GM23338 (cell line): ENCODE measurements around the gene KCNT1. TPM values are rescaled to one million over a fixed set of nuclear protein-coding genes. Genes with fewer than 3 reads are reported as not detected.

Source experiments
- ATAC-seq: fragments of 200-7000 bp; cut with Tn5 transposase; 3 replicates; pipeline ENCODE4 v1.9.1; 2020
- DNase-seq: peaks from one replicate; pipeline ENCODE4 v3.0.0-alpha.2; 2015; ENCODE audit warnings: low spot score
- H2AFZ ChIP-seq: fragments of 200-600 bp; sonication (generic); 2 replicates; pipeline ENCODE4 v1.8.0; 2016; ENCODE audit warnings: antibody characterized with exemption, mild to moderate bottlenecking, moderate library complexity
- H3F3A ChIP-seq: fragments of 200-600 bp; sonication (generic); replicated peaks from 2 replicates; pipeline ENCODE4 v1.8.0; 2017; ENCODE audit warnings: antibody characterized with exemption, mixed run types, low read depth
- H3K27ac ChIP-seq: fragments of 200-600 bp; sonication (generic); 2 replicates; pipeline ENCODE4 v1.6.1; 2016; ENCODE audit warnings: low read depth
- H3K27me3 ChIP-seq: fragments of 200-600 bp; sonication (generic); 2 replicates; pipeline ENCODE4 v1.8.0; 2016; ENCODE audit warnings: mild to moderate bottlenecking, mixed run types, moderate library complexity; ENCODE audit not compliant: insufficient read depth
- H3K36me3 ChIP-seq: fragments of 200-600 bp; sonication (generic); 2 replicates; pipeline ENCODE4 v1.8.0; 2016; ENCODE audit warnings: mild to moderate bottlenecking; ENCODE audit not compliant: insufficient read depth
- H3K4me1 ChIP-seq: fragments of 200-600 bp; sonication (generic); 2 replicates; pipeline ENCODE4 v1.8.0; 2016; ENCODE audit warnings: mild to moderate bottlenecking, moderate library complexity; ENCODE audit not compliant: insufficient read depth
- H3K4me2 ChIP-seq: fragments of 200-600 bp; sonication (generic); 2 replicates; pipeline ENCODE4 v1.7.1; 2017; ENCODE audit warnings: mixed run types
- H3K4me3 ChIP-seq: fragments of 200-600 bp; sonication (generic); 2 replicates; pipeline ENCODE4 v1.6.1; 2016; ENCODE audit warnings: mixed run types
- H3K79me2 ChIP-seq: fragments of 200-600 bp; sonication (generic); replicated peaks from 2 replicates; pipeline ENCODE4 v1.8.0; 2017; ENCODE audit warnings: mild to moderate bottlenecking; ENCODE audit not compliant: insufficient read depth
- H3K9me2 ChIP-seq: fragments of 200-600 bp; sonication (generic); 2 replicates; pipeline ENCODE4 v1.8.0; 2017; ENCODE audit not compliant: insufficient read depth
- H4K20me1 ChIP-seq: fragments of 200-600 bp; sonication (generic); replicated peaks from 2 replicates; pipeline ENCODE4 v1.8.0; 2017; ENCODE audit warnings: mild to moderate bottlenecking; ENCODE audit not compliant: insufficient read depth
- H3K27ac Mint-ChIP-seq: 2 replicates; pipeline ENCODE4 v1.8.0; 2020; ENCODE audit warnings: inconsistent platforms, mild to moderate bottlenecking, moderate library complexity, mixed read lengths
- H3K27me3 Mint-ChIP-seq: 3 replicates; pipeline ENCODE4 v1.8.0; 2022; ENCODE audit warnings: low read depth, mild to moderate bottlenecking, moderate library complexity, mixed read lengths, inconsistent platforms; ENCODE audit not compliant: insufficient read depth, poor library complexity
- H3K36me3 Mint-ChIP-seq: 3 replicates; pipeline ENCODE4 v1.8.0; 2021; ENCODE audit warnings: low read depth, mild to moderate bottlenecking, inconsistent platforms, moderate library complexity, mixed read lengths
- H3K4me1 Mint-ChIP-seq: 3 replicates; pipeline ENCODE4 v1.8.0; 2020; ENCODE audit warnings: mild to moderate bottlenecking, inconsistent platforms, mixed read lengths
- H3K4me3 Mint-ChIP-seq: 3 replicates; pipeline ENCODE4 v1.8.0; 2021; ENCODE audit warnings: moderate library complexity, mild to moderate bottlenecking, inconsistent platforms, mixed read lengths
- H3K9me3 Mint-ChIP-seq: 3 replicates; pipeline ENCODE4 v1.8.0; 2020; ENCODE audit warnings: moderate library complexity, mild to moderate bottlenecking, inconsistent platforms, mixed read lengths
- CREB1 ChIP-seq: fragments of 250-450 bp; sonication (Bioruptor Pico); IDR thresholded peaks from 2 replicates; pipeline ENCODE4 v1.5.0; 2020; ENCODE audit warnings: low read depth, mild to moderate bottlenecking, moderate library complexity
- EZH2 ChIP-seq: fragments of 200-600 bp; sonication (generic); IDR thresholded peaks from one replicate; pipeline ENCODE4 v1.8.0; 2017; ENCODE audit warnings: antibody characterized with exemption, mild to moderate bottlenecking, low read depth; ENCODE audit not compliant: unreplicated experiment
- EZH2phosphoT487 ChIP-seq: fragments of 200-600 bp; sonication (generic); IDR thresholded peaks from one replicate; pipeline ENCODE4 v1.8.1; 2018; ENCODE audit warnings: antibody characterized with exemption; ENCODE audit not compliant: unreplicated experiment
- JUNB ChIP-seq: IDR thresholded peaks from one replicate; pipeline ENCODE4 v1.6.1; 2016; ENCODE audit warnings: antibody characterized with exemption; ENCODE audit not compliant: unreplicated experiment
- NANOG ChIP-seq: IDR thresholded peaks from 2 replicates; pipeline ENCODE4 v1.6.1; 2016; ENCODE audit warnings: antibody characterized with exemption, borderline replicate concordance
- POLR2AphosphoS5 ChIP-seq: IDR thresholded peaks from 2 replicates; pipeline ENCODE4 v1.6.1; 2016; ENCODE audit warnings: antibody characterized with exemption, low read depth
- STAT1 ChIP-seq: IDR thresholded peaks from one replicate; pipeline ENCODE4 v1.6.1; 2016; ENCODE audit warnings: antibody characterized with exemption; ENCODE audit not compliant: unreplicated experiment
- ZNF114 ChIP-seq: fragments of 250-450 bp; sonication (Bioruptor Pico); IDR thresholded peaks from 2 replicates; pipeline ENCODE4 v1.5.0; 2020; ENCODE audit warnings: mild to moderate bottlenecking, moderate library complexity
- ZNF331 ChIP-seq: fragments of 250-450 bp; sonication (Bioruptor Pico); IDR thresholded peaks from 2 replicates; pipeline ENCODE4 v1.5.0; 2020; ENCODE audit warnings: low read depth, mild to moderate bottlenecking, moderate library complexity
- polyA plus RNA-seq: library from polyadenylated mRNA; unstranded; fragments of >200 nt; fragmentation: Nextera tagmentation; extraction: Ambion mirVana; gene quantifications from 2 replicates; pipeline ENCODE4 v1.2.1, GENCODE V29; 2016
- total RNA-seq: library from RNA; depleted of rRNA; stranded (reverse); fragments of >200 nt; shearing (Covaris generic); gene quantifications from 2 replicates; pipeline ENCODE4 v1.2.3, GENCODE V29; 2014
- TF ChIP-seq, protein P1 (sequence below): IDR thresholded peaks from one replicate; pipeline ENCODE4 v1.6.1; 2018; ENCODE audit warnings: antibody characterized with exemption; ENCODE audit not compliant: unreplicated experiment
- TF ChIP-seq, protein P2 (sequence below): IDR thresholded peaks from 2 replicates; pipeline ENCODE4 v1.6.1; 2016; ENCODE audit warnings: antibody characterized with exemption
- TF ChIP-seq, protein P3 (sequence below), 2 experiments: fragments of 200-600 bp in 1 of 2; sonication (generic) in 1 of 2; conservative IDR thresholded peaks; 2 replicates each; pipeline versions ENCODE4 v1.5.1 to v1.6.1; 2016 to 2017; ENCODE audit warnings: antibody characterized with exemption in 2 of 2, low read depth in 2 of 2, mild to moderate bottlenecking in 2 of 2, moderate library complexity in 1 of 2
- TF ChIP-seq, protein P4 (sequence below): fragments of 250-450 bp; sonication (Bioruptor Pico); IDR thresholded peaks from 2 replicates; pipeline ENCODE4 v1.5.0; 2020; ENCODE audit warnings: mild to moderate bottlenecking, moderate library complexity

The KCNT1 gene
- total and polyA plus RNA-seq, 2 experiments from 2014 or later, result 0.05 to 0.28 TPM

DNA sequence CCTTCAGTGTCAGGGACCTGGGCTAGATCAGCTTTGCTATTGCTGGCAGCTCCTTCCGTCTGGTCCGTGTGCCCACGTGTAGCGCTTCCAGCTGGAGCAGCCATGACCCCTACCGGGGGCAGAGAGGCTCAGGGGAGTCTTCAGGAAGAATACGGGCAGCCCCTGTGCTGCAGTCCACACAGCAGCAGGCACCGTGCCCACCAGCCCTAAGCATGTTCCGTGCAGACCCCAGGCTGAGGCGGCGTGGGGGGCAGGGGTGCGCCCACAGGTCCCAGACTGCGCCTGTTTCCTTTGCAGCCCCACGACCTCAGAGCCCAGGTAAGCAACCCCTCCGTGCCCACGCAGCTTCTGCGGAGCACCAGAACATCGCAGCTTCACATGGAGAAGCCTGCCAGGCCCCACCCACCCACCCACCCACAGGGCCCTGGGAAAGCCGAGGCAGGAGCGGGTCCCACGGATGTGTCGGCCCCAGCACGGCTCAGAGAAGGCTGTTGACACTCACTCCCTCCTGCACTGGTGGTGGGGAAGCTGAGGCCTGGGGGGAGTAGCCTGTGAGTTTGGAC lies 83.1 kb downstream of the KCNT1 start:
- DNase-seq (no peak), ATAC-seq (no peak)
- Mint-ChIP-seq H3K4me1 (no peaks in the 10 kb centered on the region), H3K27me3 (peaks cover 3% of the 10 kb centered on the region), H3K27ac (no peak overlapping the region), H3K36me3 (no peaks in the 10 kb centered on the region), H3K9me3 (no peaks in the 10 kb centered on the region), H3K4me3 (no peak overlapping the region)
- H3K27ac ChIP-seq, result no peak overlapping the region
- no peaks in the 10 kb centered on the region for H3F3A ChIP-seq
- H3K4me2 ChIP-seq, result no peak overlapping the region
- no peak overlapping the region for H3K4me3 ChIP-seq
- no peaks in the 10 kb centered on the region for H3K79me2 ChIP-seq
- no peaks in the 10 kb centered on the region for H3K27me3 ChIP-seq
- H4K20me1 ChIP-seq, result no peaks in the 10 kb centered on the region
- H2AFZ ChIP-seq, result no peak overlapping the region
- TF ChIP-seq, protein P1, sequence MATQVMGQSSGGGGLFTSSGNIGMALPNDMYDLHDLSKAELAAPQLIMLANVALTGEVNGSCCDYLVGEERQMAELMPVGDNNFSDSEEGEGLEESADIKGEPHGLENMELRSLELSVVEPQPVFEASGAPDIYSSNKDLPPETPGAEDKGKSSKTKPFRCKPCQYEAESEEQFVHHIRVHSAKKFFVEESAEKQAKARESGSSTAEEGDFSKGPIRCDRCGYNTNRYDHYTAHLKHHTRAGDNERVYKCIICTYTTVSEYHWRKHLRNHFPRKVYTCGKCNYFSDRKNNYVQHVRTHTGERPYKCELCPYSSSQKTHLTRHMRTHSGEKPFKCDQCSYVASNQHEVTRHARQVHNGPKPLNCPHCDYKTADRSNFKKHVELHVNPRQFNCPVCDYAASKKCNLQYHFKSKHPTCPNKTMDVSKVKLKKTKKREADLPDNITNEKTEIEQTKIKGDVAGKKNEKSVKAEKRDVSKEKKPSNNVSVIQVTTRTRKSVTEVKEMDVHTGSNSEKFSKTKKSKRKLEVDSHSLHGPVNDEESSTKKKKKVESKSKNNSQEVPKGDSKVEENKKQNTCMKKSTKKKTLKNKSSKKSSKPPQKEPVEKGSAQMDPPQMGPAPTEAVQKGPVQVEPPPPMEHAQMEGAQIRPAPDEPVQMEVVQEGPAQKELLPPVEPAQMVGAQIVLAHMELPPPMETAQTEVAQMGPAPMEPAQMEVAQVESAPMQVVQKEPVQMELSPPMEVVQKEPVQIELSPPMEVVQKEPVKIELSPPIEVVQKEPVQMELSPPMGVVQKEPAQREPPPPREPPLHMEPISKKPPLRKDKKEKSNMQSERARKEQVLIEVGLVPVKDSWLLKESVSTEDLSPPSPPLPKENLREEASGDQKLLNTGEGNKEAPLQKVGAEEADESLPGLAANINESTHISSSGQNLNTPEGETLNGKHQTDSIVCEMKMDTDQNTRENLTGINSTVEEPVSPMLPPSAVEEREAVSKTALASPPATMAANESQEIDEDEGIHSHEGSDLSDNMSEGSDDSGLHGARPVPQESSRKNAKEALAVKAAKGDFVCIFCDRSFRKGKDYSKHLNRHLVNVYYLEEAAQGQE, result no peak
- TF ChIP-seq CREB1 (no peak), ZNF114 (CRISPR knock-in tag) (no peak), EZH2 (no peak), EZH2phosphoT487 (no peak), JUNB (no peak), POLR2AphosphoS5 (no peak), STAT1 (no peak), ZNF331 (CRISPR knock-in tag) (no peak), NANOG (no peak)
- TF ChIP-seq, protein P2, sequence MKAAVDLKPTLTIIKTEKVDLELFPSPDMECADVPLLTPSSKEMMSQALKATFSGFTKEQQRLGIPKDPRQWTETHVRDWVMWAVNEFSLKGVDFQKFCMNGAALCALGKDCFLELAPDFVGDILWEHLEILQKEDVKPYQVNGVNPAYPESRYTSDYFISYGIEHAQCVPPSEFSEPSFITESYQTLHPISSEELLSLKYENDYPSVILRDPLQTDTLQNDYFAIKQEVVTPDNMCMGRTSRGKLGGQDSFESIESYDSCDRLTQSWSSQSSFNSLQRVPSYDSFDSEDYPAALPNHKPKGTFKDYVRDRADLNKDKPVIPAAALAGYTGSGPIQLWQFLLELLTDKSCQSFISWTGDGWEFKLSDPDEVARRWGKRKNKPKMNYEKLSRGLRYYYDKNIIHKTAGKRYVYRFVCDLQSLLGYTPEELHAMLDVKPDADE, result no peak
- TF ChIP-seq, protein P3, sequence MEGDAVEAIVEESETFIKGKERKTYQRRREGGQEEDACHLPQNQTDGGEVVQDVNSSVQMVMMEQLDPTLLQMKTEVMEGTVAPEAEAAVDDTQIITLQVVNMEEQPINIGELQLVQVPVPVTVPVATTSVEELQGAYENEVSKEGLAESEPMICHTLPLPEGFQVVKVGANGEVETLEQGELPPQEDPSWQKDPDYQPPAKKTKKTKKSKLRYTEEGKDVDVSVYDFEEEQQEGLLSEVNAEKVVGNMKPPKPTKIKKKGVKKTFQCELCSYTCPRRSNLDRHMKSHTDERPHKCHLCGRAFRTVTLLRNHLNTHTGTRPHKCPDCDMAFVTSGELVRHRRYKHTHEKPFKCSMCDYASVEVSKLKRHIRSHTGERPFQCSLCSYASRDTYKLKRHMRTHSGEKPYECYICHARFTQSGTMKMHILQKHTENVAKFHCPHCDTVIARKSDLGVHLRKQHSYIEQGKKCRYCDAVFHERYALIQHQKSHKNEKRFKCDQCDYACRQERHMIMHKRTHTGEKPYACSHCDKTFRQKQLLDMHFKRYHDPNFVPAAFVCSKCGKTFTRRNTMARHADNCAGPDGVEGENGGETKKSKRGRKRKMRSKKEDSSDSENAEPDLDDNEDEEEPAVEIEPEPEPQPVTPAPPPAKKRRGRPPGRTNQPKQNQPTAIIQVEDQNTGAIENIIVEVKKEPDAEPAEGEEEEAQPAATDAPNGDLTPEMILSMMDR (conservative IDR thresholded peaks at IDR 0.05; ENCODE audit: low read depth in 2 of 2), result no peak
- TF ChIP-seq, protein P4, sequence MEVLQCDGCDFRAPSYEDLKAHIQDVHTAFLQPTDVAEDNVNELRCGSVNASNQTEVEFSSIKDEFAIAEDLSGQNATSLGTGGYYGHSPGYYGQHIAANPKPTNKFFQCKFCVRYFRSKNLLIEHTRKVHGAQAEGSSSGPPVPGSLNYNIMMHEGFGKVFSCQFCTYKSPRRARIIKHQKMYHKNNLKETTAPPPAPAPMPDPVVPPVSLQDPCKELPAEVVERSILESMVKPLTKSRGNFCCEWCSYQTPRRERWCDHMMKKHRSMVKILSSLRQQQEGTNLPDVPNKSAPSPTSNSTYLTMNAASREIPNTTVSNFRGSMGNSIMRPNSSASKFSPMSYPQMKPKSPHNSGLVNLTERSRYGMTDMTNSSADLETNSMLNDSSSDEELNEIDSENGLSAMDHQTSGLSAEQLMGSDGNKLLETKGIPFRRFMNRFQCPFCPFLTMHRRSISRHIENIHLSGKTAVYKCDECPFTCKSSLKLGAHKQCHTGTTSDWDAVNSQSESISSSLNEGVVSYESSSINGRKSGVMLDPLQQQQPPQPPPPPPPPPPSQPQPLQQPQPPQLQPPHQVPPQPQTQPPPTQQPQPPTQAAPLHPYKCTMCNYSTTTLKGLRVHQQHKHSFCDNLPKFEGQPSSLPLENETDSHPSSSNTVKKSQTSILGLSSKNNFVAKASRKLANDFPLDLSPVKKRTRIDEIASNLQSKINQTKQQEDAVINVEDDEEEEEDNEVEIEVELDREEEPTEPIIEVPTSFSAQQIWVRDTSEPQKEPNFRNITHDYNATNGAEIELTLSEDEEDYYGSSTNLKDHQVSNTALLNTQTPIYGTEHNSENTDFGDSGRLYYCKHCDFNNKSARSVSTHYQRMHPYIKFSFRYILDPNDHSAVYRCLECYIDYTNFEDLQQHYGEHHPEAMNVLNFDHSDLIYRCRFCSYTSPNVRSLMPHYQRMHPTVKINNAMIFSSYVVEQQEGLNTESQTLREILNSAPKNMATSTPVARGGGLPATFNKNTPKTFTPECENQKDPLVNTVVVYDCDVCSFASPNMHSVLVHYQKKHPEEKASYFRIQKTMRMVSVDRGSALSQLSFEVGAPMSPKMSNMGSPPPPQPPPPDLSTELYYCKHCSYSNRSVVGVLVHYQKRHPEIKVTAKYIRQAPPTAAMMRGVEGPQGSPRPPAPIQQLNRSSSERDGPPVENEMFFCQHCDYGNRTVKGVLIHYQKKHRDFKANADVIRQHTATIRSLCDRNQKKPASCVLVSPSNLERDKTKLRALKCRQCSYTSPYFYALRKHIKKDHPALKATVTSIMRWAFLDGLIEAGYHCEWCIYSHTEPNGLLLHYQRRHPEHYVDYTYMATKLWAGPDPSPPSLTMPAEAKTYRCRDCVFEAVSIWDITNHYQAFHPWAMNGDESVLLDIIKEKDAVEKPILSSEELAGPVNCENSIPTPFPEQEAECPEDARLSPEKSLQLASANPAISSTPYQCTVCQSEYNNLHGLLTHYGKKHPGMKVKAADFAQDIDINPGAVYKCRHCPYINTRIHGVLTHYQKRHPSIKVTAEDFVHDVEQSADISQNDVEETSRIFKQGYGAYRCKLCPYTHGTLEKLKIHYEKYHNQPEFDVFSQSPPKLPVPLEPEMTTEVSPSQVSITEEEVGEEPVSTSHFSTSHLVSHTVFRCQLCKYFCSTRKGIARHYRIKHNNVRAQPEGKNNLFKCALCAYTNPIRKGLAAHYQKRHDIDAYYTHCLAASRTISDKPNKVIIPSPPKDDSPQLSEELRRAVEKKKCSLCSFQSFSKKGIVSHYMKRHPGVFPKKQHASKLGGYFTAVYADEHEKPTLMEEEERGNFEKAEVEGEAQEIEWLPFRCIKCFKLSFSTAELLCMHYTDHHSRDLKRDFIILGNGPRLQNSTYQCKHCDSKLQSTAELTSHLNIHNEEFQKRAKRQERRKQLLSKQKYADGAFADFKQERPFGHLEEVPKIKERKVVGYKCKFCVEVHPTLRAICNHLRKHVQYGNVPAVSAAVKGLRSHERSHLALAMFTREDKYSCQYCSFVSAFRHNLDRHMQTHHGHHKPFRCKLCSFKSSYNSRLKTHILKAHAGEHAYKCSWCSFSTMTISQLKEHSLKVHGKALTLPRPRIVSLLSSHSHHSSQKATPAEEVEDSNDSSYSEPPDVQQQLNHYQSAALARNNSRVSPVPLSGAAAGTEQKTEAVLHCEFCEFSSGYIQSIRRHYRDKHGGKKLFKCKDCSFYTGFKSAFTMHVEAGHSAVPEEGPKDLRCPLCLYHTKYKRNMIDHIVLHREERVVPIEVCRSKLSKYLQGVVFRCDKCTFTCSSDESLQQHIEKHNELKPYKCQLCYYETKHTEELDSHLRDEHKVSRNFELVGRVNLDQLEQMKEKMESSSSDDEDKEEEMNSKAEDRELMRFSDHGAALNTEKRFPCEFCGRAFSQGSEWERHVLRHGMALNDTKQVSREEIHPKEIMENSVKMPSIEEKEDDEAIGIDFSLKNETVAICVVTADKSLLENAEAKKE (CRISPR knock-in tag), result no peak
- H3K9me2 ChIP-seq, result no peaks in the 10 kb centered on the region
- H3K36me3 ChIP-seq, result no peaks in the 10 kb centered on the region
- H3K4me1 ChIP-seq, result no peaks in the 10 kb centered on the region
